HL-60 (cell line): Measurements from ENCODE around the gene CERS6.

Experiments
- CTCF ChIP-seq: IDR thresholded peaks from one replicate; pipeline ENCODE4 v1.5.1; 2011; ENCODE audit warnings: low read length, control low read depth, inconsistent platforms; ENCODE audit not compliant: insufficient read depth
- GABPA ChIP-seq: IDR thresholded peaks from 2 replicates; pipeline ENCODE4 v1.6.1; 2012; ENCODE audit warnings: low read depth
- POLR2AphosphoS5 ChIP-seq: IDR thresholded peaks from 2 replicates; pipeline ENCODE4 v1.6.1; 2012; ENCODE audit warnings: low read depth
- REST ChIP-seq: IDR thresholded peaks from 2 replicates; pipeline ENCODE4 v1.6.1; 2012; ENCODE audit warnings: low read depth; ENCODE audit not compliant: insufficient replicate concordance
- SPI1 ChIP-seq: IDR thresholded peaks from 2 replicates; pipeline ENCODE4 v1.6.1; 2012; ENCODE audit warnings: low read depth, mild to moderate bottlenecking, borderline replicate concordance

GRCh38 chr2:168432100-168432499, 24.0 kb upstream of the CERS6 start:
- TF ChIP-seq CTCF (no peak), GABPA (no peak), REST (no peak), POLR2AphosphoS5 (no peak), SPI1 (no peak)
